Measurements from ENCODE around the gene DEF6.
"Not testable (repeated sequence)": the region's sequence is repeated elsewhere in the genome, so short reads cannot be mapped to it uniquely, and the experiment has no call there.

The DEF6 gene

DNA sequence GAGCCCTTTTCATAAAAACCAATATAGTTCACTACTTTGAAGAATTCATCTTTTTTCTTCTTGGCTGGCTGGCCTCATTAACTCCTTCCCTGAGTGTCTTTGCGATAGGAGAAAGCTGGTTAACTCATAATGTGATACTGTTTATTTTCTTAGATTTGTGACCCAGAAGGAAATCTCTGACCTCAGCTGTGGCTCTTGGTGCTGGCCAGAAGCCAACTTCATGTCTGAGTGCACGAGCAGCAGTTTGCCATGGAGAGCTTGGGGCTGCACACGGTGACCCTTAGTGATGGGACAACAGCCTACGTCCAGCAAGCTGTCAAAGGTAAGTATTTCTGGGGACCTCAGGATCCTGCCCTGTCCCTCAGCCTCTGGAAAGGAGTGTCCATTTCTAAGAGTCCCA is 16.7 kb upstream of the DEF6 start:
- DNase-seq, result no peak

- DNase-seq, result no peak
These were observed 15.1 kb upstream of the DEF6 start for GRCh38 chr6:35282472-35282871.

GRCh38 chr6:35283361-35283760 is 14.3 kb upstream of the DEF6 start:
- DNase-seq, result no peak

DNA sequence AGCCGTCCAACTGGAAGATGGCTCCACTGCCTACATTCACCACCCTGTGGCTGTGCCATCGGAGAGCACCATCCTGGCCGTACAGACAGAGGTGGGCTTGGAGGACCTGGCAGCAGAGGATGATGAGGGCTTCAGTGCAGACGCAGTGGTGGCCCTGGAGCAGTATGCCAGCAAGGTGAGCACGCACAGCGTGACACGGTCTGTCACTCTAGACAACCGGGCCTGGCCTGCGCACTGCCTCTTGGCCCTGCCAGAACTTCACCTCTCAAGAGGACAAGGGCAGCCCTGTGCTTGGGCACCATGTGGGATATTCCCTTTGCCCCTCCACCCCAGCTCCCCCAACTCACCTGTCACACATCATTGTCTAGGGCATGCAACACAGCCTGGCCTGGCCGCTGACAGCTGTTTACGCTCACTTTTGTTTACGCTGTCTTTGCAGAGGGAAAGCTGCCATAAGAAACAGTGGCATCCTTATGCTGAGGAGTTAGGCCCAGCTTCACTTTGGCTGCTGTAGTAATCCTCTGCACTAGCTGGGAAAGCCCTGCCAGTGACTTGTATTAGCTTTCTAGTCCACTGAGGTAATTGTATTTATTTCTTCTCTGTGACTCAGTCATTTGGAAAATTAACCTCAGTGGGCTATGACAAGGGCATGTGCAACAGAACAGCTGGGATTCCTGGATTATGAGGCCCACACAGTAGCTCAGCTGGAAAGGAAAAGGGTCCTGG is 9.8 kb upstream of the DEF6 start:
- DNase-seq, result no peak

DNA sequence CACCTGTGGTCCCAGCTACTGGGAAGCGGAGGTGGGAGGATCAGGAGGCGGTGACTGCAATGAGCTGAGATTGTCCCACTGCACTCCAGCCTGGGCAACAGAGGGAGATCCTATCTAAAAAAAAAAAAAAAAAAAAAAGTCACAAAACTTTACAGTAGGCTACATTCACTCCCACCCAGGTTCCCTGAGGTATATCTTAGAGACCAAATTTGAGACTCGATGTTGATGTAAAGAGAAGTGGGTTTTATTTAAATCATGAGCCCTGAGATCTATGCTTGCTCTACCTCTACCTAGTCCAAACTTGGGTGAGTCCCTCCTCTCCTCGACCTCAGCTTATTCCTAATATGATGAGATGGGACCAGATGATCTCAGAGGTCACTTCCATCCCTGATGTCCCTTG is 8.8 kb upstream of the DEF6 start:
- no peak for DNase-seq

DNA sequence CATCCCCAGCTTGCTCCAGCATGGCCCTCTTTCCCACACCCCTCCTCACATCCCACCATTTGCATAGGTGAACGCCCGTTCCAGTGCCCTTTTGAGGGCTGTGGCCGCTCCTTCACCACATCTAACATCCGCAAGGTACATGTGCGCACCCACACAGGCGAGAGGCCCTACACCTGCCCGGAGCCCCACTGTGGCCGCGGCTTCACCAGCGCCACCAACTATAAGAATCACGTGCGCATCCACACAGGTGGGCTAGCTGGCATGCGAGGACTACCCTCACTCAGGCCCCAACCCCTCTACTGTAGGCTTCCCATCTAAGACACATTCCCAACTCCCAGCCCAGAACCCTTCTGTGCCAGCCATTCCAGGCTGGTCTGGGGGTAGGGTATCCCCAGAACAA is 6.1 kb upstream of the DEF6 start:
- DNase-seq, result no peak

DNA sequence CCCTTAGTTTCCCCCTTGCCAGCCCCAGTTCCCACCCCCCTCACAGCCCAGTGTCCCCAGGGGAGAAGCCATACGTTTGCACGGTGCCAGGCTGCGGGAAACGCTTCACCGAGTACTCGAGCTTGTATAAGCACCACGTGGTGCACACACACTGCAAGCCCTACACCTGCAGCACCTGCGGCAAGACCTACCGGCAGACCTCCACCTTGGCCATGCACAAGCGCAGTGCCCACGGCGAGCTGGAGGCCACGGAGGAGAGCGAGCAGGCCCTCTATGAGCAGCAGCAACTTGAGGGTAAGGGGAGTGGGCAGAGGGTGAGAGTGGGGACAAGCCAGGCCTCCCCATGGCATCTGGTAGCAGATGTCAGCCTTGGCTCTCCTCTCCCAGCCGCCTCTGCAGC is 5.1 kb upstream of the DEF6 start:
- no peak for DNase-seq

- DNase-seq, result no peak
These were observed 3.9 kb upstream of the DEF6 start for GRCh38 chr6:35293681-35294080.

- DNase-seq, result no peak
These were observed 3.2 kb upstream of the DEF6 start for GRCh38 chr6:35294308-35294945.

DNA sequence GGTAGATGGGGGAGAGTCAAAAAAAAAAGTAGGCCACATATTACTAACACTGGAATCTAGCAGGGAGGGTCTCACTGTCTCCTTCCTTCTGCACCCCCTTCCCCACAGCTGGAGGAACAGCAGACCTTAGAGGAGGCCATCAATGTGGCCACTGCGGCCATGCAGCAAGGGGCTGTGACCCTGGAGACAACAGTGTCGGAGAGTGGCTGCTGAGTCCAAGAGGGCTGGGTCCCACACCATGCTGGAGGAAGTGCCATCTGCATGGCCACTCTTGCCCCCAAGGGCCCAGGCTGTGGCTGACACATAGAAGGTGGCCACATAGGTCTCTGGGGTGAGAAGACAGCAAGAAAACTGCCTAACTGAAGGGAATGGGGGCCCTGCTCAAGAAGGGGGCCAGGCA is 2.6 kb upstream of the DEF6 start:
- DNase-seq, result no peak

DNA sequence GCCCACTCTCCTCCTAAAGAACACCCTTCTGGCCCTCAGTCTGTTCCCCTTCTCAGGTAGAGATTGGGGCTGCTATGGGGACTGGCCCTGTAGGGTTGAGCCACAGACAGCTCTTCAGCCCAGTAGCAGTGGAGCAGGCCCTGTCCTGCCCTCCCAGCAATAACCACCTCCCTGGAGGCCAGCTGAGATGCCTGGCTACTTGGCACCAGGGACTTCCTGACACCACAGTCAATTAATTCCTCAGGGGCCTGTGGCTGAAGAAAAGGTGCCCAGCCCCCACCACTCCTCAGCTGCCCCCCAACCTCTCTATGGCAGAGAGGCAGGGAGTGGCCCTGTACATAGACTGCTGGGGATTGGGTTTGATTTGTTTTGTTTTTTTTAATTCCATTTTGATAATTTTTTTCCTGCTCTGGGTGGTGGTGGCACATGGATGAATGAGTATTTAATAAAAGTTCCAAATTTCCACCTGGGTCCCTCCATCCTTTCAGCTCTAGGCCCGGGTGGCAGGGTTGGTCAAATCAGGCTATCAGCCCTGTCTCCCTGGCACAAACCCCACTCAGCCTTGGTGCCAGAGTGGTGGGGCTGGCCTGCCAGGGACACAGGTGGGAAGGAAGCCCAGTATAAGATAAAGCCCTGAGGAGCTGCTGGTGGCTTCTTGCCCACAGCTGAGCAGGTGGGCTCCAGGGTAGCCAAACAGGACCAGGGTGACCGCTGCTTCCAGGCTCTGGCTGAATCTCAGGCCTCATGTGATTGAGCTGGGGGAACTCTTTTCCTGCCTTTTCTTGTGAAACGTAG is 1.9 kb upstream of the DEF6 start:
- DNase-seq, result no peak

DNA sequence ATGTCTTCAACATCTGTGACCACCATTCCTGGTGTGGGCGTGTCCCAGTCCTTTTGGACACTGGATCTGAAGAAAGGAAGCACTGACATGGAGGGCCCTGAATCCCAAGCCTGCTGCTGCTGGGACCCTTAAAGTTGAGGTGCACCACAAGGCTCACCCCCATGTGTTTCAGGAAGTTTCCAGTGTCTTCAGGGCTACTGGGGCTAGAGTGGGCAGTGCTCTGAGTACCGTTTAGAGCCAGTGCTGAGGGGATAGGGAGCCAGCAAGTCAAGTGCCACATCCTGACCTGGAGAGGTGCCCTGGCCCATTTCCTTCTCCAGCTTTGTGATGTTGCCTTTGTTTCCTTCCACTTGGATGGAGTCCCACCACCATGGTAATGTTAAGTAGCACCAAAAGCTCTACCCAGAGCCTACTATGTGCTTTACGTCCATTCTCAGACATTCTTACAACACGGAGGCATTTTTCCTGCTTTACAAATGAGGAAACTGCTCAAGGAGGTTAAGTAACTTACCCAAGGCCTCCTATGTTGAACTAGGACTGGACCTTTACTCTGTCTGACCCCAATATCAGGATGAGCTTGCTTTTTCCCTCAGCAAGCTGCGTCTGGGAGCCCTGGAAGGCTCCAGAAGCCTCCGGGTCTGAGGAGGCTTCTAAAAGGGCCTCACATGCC is 552 bp upstream of the DEF6 start:
- DNase-seq, result no peak

DNA sequence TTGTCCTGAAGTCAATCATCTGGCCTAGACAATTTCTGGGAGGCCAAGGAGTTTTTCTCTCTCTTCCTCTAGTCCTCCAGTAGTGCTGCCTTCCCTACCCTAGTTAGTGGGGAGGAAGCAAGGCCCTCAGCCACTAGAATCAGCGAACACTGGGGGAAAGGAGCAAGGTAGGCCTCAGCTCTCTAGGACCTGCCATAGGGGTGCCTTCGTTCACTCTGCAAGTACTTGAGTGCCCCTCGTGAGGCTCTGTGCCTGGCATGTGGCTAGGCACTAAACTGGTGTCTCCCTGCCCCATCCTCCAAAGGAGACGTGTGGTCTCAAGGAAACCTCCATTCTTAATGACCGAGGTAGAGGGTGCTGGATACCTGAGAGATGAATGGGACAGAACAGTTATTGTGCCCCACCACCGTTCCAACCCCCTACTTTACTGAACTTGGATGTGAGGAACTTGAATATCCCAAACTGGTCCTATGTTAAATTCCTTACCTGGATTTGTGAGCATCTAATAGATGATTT is 1.1 kb downstream of the DEF6 start:
- no peak for DNase-seq

- DNase-seq, result no peak
These were observed 2.1 kb downstream of the DEF6 start for GRCh38 chr6:35299674-35300073.

GRCh38 chr6:35300848-35301247 is 3.2 kb downstream of the DEF6 start:
- DNase-seq, result no peak

DNA sequence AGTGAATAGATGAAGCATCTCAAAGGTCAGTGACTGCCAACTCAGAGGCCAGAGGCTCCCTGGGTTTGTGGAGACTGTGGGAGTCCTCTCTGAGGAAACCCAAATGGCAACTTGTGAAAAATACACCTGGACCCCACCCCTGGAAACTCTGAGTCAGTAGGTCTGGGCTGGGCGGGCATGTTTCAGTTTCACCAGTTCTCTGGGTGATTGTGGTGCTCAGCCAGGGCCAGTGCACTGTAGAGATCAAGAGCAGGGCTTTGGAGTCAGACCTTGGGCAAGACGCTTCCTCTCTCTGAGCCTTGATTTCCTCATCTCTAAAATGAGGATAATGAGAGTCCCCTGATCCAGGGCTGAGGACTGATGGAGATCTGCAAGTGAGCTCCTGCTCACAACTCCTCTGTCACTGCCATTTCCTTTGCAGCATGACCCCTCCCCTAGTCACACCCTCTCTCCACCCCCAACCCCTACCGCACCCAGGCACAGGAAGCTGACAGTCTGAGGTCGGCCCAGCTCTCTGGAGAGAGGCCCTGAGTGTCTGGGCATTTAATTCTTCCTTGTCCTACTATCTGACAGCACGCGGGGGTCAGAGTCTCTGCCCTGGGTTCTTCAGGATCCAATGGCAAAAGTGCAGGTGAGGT is 5.1 kb downstream of the DEF6 start:
- DNase-seq, result peak; percentile 5

GRCh38 chr6:35304299-35304698 is 6.7 kb downstream of the DEF6 start:
- no peak for DNase-seq

GRCh38 chr6:35305117-35305516 is 7.5 kb downstream of the DEF6 start:
- DNase-seq, result no peak

DNA sequence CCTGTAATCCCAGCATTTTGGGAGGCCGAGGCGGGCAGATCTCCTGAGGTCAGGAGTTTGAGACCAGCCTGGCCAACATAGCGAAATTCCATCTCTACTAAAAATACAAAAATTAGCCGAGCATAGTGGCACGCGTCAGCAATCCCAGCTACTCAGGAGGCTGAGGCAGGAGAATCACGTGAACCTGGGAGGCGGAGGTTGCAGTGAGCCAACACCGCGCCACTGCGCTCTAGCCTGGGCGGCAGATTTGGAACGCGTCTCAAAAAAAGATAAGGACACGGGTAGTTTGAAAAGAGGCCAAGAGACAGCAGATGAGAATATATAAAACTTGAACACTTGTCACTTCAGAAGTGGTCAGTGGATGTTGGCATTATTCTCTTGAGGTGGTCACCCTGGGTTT is 9.5 kb downstream of the DEF6 start:
- DNase-seq, result not testable (repeated sequence)

GRCh38 chr6:35308543-35308942 is 10.9 kb downstream of the DEF6 start:
- not testable (repeated sequence) for DNase-seq

GRCh38 chr6:35309611-35310264 is 12.1 kb downstream of the DEF6 start:
- no peak for DNase-seq

DNA sequence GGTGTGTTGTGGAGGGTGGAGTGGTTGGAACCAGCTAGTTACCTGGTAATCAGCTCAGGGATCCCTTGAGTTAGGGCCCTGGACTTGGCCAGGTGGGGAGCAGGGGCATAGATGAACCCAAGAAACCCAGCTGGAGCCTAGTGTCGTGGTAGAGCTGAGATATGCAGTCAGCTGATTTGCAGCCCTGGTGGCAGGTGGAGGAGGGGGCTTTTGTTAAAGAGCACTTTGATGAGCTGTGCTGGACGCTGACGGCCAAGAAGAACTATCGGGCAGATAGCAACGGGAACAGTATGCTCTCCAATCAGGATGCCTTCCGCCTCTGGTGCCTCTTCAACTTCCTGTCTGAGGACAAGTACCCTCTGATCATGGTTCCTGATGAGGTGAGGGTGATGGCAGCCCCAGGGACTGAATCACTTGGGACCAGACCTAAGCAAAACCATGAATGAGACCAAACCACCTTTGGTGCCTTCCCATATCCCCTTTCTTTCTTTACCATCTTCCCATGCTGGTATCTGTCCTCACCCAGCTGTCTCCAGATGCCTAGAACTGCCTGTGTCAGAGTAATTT is 12.7 kb downstream of the DEF6 start:
- no peak for DNase-seq
